GM21528 (cell line): Measurements from ENCODE around the gene MYG1.
"Not testable (repeated sequence)": the region's sequence is repeated elsewhere in the genome, so short reads cannot be mapped to it uniquely, and the experiment has no call there.

Source experiments
- ATAC-seq: cut with Tn5 transposase; IDR thresholded peaks from one replicate; pipeline ENCODE4 v1.9.1; 2021; ENCODE audit warnings: mild to moderate bottlenecking, moderate library complexity; ENCODE audit not compliant: unreplicated experiment, low FRiP score

MYG1 gene

DNA sequence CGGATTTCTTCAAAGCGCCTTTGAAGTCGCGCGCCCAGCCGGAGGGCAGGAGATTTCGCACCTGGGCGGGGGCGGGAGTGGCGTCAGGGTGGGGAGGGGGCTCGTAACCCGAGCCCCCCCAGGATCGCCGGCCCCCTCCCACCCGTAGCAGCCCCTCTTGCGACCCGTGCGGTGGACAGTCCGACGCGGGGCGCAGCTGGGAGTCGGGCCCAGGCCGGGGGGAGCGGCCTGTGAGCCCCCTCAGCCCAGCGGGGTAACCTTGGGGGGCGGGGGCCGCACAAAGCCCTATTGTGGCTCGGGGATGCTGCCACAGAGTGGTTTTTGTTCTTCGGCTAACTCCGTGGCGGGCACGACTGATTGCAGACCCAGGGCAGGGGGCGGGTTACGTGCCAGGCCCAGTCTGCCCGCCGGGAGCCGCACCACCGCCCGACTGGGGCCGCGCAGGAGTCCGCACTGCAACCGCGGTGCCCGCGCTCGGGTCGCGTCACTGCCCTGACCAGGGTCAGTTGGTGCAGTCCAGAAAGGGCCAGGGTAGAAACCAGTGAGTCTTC lies 26.1 kb downstream of the MYG1 start:
- ATAC-seq: no peak

DNA sequence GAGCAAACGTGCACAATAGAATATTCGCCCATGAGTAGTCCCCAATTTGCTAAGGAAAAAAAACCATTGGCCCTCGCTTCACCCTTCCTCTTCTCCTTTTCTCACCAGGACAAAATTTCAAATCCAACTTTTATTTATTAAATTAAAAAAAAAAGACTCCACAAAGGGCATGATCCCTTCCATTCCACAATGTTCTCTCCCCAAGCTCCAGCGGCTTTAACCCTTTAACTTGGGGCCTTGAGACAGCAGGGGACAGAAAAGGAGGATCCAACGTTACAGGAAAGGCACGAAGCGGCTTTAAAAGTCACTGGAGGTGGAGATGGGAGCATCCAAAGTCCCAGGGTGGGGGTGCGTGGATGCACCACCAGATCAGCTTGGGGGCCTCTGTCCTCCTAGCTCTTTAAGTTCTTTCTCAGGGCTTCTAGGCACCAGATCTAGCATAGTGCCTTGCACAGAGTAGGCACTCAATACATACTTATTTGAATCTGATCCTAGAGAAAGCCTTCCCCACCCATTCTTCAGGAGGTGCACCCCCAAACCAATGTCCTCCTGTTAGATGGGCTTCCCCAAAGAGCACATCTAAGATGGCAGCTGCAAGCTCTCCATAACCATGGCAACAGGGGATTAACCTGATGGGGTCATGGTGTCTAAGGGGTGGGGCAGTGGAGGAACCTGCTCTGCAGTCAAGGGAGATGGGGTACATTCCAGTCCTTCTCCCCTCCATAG lies 27.1 kb downstream of the MYG1 start:
- no peak for ATAC-seq

DNA sequence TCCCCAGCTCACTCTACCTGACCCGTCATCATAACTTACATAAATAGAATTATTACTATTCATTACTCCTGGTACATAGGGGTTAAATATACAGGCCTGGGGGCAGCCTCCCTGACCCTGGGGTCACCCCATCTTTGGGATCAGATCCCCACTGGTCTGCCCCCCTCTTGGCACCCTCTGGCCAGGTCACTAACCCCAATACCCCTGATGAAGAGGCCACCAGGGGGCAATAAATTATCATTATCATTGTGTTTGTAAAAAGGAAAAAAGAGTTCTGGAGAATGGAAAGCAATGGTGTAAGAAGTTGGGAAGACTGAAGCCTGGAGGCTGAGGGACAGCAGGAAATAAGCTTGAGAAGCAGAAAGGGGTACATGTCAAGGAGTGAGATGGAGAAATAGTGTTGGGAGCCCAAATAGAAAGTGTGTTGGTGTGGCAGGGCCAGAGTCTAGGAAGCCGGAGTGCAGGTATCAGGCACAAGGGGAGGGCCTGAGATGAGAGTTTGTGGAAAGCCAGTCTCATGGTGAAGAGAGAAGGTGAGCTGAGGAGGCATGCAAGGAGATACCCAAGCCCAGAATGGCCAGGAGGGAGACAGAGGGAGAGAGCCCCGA lies 28.0 kb downstream of the MYG1 start:
- no peak for ATAC-seq

DNA sequence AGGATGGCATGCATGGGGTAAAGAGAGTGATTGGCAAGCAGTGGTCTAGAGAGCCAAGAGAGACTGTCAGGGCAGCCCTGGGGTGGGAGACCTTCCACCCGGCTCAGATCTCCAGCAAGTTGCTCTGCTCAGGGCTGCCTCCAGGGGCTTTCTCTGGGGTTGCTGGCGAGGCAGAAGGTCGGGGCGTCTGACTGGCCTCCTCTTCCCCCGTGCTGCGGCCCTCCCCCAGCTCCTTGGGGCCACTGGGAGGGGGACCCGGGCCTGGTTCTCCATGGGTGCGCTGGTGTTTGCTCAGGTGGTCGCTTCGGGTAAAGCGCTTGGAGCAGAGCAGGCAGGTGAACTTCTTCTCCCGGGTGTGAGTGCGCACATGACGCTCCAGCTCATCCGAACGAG lies 28.5 kb downstream of the MYG1 start:
- no peak for ATAC-seq

DNA sequence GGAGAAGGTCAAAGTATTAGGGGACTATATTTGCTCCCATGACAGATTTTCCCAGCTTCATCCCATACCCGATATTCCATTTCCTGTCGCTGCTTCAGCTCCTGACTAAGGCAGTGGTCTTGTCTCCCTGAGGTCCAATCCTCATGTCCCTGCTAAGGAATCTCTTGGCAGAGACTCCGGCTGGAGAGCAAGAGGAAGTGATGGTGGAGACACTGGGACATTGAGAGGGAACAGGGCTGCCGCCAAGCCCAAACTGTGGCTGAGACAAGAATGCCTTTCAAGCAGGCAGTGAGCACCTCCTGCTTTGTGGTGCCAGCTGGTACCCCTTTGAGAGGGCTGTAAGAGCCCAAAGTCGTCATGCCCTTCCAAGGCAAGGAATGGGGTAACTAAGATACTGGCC lies 31.2 kb downstream of the MYG1 start:
- no peak for ATAC-seq

DNA sequence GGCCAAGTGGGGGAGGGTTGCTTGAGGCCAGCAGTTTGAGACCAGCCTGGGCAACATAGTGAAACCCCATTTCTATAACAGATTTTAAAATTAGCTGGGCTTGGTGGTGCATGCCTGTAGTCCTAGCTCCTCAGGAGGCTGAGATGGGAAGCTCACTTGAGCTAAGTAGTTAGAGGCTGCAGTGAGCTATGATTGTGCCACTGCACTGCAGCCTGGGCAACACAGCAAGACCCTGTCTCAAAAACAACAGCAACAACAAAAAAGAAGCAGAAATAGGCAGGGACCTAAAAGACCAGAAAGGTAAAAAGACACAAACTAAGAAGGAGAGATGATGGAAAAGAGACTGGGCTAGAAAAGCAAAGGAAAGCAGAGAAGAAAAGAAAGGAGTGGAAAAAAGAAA lies 32.8 kb downstream of the MYG1 start:
- ATAC-seq: not testable (repeated sequence)

DNA sequence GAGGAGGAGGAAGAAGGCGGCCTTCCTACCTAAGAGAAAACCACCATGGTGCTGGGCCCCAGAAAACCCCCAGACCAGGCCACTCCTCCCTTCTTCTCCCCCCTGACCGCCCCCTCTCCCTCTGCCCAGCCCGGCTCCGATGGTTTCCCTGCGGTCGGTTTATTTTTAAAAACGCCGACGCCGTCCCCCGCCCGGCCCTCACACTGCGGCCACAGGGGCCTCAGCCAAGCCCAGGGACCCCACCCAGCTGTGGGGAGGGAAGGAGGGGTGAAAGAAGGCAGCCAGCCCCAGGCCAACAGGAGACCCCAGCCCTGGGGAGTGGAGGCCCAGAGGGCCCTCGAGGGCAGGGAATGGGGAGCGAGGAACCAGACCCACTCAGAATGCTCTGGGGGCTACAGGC lies 33.2 kb downstream of the MYG1 start:
- ATAC-seq: no peak

DNA sequence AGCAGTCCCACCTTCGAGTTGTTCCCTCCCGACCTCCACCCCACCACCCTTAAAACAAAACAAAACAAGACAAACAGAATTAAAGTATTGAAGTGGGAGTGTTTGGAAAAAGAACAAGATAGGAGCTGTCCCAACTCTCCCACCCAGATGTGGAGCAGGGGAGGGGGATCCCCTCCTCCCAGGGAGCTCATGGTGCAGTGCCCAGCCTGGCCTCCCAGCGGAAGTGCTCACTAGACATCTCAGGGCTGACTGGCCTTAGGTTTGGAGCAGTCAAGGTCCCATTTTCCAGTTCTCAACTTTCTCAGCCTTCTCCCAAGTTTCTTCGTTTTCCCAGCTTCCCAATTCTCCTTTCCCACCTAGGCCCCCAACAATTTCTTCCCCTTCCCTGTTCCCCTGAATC lies 33.8 kb downstream of the MYG1 start:
- no peak for ATAC-seq

DNA sequence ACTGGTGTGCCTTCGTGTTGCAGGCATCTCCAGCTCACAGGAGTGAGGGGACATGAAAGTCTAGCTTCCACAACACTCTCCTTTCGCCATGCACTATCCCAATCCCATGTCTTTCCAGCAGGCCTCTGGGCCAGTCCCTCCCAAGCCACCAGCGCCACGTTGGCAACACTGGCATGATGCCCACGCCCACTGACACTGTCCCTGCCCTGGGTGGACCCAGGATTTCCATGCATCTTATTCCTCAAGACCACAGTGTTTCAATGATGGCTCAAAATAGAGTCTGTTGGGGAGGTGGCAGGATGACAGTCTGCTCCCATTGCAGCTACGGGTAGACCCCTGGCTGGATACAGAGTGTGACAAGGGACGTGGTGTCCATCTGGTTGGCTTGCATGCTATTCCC lies 34.4 kb downstream of the MYG1 start:
- ATAC-seq: no peak

DNA sequence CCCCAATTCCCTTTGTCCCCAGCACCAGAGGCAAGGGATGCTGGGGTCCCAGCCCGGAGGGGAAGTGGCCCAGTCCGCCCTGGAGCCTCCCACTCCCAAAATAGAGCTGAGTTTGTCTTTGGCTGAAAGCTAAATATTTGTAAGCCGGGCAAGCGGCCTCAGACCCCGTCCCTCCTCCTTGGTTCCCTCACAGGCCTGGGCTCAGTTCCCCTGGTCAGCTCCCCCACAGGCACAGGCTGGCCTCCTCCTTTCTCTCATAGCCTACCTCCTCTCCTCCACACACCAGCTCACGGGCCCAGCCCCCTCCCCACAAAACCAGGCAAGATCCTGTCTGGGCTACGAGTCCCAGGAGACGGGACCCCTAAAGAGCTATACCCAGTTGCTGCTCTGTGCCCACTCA lies 35.3 kb downstream of the MYG1 start:
- no peak for ATAC-seq

DNA sequence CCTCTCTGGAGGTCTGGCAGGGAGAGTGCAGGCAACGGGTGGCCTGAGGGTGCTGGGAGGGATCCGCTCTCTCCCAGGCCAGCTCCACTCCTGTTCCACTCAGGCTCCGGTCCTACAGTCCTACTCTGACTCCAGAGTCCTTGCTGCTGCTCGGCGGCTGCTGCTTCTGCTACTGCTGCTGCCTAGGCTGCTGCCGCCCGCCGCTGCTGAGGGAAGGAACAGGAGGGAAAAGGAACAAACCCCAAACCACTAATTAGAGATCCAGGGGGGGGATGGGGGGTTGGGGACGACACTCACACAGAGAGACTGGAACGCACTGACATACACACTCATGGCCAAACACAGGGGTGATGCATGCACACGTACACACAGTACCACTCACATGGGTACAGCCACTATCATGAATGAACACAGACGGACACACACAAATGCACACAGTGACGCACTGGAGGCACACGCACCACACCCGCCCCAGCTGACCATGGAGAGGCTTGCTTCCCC lies 36.7 kb downstream of the MYG1 start, which contains the start of gene SP7:
SP7 (minus strand) TSS at position 174 of the 501 bp plus-strand sequence. CDS start 708 bp downstream, outside the sequence.
- no peak for ATAC-seq

DNA sequence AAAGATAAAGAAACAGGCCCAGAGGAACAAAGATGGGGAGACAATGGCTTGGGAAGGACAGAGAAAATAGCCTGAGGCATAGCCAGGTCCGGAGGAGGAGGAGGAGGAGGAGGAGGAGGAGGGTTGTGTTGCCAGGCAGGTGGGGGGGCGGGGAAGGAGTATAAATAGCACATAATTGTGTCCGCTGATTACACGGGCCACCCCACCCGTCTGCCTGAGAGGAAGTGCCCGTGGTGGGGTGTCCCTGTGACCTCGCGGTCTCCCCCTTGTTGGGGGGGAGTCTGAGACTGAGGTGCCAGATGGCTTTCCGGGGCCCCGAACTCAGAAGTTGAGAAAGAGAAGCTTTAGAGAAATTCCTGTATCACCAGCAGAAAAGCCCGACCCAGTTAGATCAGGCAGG lies 38.5 kb downstream of the MYG1 start:
- no peak for ATAC-seq

DNA sequence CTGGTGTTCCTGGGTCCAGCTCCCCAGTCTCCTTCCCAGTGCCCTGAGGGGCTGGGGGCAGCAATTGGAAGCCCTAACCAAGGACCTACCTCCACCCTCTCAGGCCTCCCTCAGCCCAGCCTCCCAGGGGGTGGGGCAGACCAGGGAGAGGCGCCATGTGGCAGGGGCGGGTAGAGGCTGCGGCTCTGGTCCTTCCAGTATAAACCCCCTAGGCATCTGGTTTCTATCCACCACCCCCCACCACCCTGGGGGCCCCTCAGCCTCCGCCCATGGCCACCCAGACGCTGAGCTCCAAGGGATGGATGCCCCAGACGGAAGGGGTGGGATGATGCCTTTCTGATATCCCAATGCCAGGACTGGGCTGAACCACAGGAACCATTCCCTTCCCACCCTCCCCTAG lies 39.4 kb downstream of the MYG1 start:
- no peak for ATAC-seq

DNA sequence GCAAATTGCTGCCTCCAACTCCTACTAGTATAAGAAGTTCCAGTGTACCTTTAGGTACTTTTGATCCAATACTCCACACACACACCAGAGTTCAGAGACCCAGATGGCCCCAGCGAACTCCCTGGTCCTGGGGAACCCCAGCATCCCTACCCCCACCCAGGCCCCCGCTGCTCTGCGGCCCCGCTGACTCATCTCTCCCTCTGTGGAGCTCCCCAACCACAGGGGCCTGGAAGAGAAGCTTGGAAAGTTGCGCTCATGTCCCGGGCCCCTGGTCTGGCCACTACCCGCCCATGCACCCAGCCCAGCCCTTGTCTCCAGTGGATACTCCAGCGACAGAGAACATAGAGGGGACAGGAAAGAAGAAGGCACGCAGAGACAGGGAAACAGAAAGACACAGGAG lies 40.9 kb downstream of the MYG1 start:
- no peak for ATAC-seq

DNA sequence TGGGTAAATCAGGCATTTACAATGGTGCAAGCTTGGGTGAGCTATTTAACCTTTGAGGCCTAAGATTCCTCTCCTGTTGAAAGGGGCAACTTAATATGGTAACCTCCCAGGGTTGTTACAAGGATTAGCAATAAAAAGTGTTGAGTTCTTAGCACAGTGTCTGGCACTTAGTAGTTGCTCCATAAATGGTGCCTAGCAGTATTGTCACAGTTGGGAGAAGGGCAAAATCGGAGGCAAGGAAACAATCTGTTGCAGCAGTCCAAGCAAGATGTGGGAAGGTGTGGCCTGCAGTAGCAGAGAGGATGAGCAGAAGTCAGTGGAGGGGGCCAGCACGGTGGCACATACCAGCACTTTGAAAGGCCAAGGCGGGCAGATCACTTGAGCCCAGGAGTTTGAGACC lies 44.0 kb downstream of the MYG1 start:
- no peak for ATAC-seq

DNA sequence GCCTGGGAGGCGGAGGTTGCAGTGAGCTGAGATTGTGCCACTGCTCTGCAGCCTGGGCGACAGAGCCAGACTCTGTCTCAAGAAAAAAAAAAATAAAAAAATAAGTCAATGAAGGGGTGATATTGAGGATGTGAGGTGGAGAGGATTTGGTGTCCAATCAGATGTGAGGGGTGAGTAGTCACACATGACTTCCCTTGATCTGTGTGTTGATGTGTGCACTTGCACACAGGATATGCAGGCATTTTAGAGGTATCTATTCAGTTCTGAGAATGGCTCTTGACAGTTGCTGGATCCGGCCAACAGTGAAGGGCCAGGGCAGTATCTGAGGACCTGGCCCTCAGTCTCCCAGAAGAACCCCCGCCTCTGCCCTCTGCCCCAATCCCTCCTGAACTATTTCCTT lies 44.5 kb downstream of the MYG1 start:
- no peak for ATAC-seq

DNA sequence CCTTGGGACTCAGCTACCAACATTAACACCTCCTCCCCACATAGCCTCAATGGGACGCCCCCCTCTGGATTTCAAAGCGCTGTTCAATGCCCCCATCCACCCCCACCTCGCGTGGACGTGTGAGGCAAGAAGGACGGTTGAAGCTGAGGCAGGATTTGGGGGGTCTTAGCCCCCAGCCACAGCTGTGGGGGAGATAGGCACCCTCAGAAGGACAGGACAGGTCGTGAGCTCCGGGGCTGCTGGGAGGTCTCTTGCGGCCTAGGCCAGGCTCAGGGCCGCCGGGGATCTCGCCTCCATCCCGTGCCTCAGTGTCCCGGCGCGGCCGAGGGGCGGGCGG lies 45.0 kb downstream of the MYG1 start:
- ATAC-seq: no peak

DNA sequence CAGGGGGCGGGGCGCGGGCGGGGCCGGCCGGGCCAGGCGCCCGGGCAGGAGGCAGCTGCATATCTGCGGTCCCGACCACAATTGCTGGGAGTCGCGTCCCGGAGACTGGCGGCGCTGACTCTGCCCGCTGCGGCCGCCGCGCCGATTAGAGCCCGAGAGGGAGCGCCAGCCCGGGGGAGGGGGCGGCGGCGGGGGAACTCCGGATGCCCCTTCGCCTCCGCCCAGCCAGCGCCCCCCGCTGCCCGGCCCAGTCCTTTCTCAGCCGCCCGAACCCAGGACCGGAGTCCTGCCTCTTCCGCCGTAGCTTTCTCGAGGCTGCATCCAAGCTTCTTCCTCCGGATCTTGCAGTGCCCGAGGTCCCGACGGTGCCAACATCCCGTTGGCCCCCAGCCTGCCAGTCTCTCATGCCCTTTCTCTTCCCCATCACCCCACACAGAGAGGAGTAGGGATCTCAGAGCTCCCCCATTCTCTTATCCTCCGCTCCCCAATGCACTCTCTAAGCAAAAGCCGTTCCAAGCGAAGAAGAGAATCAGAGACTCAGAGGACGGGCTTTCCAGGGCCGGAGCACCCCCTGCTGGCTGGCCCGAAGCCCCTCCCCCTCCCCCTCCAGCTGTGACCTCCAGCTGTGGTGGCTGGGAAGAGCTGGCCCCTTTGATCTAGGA lies 45.5 kb downstream of the MYG1 start:
- ATAC-seq: no peak

DNA sequence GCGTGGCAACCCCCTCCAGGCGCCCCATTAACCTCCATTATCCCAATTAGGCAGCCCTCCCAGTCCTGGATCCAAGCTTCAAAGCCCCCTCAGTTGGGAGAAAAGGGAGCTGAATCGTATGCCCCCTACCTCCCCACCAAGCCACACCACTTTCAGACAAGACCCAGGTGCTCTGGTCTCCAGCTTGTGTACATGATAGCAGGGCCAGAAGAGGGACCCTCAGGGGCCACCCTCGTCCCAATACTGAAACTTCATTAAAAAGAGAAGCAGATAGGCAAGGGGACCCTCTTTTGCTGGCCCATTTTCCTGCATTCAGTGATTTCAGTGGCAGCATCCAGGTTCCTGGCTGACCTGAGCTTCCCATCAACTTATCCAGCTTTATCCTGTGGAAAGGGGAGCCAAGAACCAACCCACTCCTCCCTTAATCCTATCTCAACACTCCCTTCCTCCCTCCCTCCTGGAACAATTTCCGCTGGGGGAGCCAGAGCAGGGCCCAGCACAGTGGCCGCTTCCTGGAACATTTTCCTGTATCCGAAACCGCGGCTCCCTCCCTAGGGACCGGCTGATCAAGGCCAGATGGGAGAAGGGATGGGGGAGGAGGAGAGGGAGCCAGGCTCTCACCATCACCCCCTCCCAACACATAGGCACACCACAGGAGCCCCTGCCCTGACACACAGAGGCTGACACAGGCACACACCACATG lies 46.1 kb downstream of the MYG1 start:
- no peak for ATAC-seq

DNA sequence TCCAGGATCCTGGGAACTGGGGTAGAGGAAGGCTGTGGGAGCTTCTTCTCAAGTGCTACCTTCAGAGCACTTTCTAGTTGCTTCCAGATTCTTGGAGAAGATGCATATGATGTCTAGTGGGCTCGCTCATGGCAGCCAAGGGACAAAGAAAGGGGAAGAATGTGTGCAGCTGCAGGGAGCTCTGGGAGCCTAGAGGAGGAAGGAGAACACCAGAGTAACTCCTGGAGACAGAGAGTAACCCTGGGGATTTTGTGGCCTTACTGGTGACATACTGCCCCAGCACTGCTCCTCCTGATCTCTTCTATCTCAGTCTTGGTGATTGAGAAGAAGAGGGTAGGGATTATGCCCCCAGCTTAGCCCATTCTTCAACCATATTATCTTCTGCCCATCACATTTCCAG lies 47.0 kb downstream of the MYG1 start:
- ATAC-seq: no peak

DNA sequence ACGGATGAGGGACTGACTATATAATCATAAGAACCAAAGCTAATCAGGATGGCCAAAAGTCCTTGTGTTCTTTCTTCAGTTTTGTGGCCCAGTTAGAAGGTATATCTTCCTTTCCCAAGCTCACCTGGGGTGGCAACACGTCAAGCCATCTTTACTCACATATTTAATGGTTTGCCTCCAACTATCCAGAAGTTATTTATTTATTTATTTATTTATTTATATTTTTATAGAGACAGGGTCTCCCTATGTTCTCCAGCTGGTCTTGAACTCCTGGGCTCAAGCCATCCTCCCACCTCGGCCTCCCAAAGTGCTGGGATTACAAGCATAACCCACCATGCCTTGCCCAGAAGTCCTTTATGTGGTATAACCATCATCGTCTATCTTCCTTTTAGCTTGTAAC lies 48.4 kb downstream of the MYG1 start:
- no peak for ATAC-seq
